Prostate gland (tissue), 2 donors: ENCODE results near the gene GPD1.

Source experiments
- POLR2AphosphoS5 ChIP-seq: sonication (generic); formaldehyde crosslinking; IDR thresholded peaks from one replicate; pipeline ENCODE4 v1.6.1; 2017; ENCODE audit warnings: antibody characterized with exemption
- TF ChIP-seq, protein P1 (sequence below), 4 experiments: fragments of 200-600 bp in 2 of 4; fragments of 450-650 bp in 2 of 4; sonication (generic) in 2 of 4; IDR thresholded peaks; 1 replicate in 3 of 4; 2 replicates in 1 of 4; pipeline ENCODE4 v1.5.1; 2016 to 2019; ENCODE audit warnings: antibody characterized with exemption in 4 of 4, mild to moderate bottlenecking in 2 of 4, moderate library complexity in 2 of 4

DNA sequence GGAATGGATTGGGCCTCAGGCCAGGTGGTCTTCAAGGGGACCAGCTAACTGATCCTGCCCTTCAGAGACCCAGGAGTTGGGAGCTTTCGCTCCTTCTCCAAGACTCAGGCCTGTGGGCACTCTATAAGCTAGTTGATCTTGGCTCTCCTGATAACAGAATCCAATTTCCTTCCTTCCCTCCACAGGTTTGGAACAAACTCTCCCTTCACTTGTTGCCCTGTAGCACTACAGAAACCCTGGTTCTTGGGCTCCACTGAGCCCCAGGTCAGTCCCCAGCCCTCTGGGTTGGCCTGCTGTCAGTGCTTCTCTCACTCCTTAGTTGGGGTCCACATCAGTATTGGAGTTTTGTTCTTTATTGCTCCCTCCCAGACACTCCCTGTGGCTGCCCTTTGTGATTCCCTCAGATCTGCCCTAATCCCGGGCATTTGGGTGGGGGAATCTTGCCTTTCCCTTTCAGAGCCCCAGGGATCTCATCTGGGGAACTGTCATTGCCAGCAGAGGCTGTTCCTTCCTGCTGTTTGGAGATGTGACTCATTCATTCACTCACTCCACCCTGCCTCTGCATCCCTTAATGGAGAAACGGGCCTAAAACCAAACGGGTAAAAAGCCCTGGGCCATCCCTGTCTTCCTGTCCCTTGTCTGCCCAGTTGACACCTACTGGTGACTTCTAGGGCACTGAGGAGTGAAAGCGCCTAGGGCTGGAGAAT is 4.4 kb upstream of the GPD1 start:
- TF ChIP-seq, protein P1, sequence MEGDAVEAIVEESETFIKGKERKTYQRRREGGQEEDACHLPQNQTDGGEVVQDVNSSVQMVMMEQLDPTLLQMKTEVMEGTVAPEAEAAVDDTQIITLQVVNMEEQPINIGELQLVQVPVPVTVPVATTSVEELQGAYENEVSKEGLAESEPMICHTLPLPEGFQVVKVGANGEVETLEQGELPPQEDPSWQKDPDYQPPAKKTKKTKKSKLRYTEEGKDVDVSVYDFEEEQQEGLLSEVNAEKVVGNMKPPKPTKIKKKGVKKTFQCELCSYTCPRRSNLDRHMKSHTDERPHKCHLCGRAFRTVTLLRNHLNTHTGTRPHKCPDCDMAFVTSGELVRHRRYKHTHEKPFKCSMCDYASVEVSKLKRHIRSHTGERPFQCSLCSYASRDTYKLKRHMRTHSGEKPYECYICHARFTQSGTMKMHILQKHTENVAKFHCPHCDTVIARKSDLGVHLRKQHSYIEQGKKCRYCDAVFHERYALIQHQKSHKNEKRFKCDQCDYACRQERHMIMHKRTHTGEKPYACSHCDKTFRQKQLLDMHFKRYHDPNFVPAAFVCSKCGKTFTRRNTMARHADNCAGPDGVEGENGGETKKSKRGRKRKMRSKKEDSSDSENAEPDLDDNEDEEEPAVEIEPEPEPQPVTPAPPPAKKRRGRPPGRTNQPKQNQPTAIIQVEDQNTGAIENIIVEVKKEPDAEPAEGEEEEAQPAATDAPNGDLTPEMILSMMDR (IDR thresholded peaks at IDR 0.05) = no peak
- TF ChIP-seq POLR2AphosphoS5 = no peak
